Astrocyte (in vitro differentiated cells and primary cell): ENCODE measurements around the gene NRN1L.

Experiments
- EZH2 ChIP-seq: IDR thresholded peaks from 2 replicates; pipeline ENCODE4 v1.6.1; 2012; ENCODE audit warnings: mild to moderate bottlenecking, low read length, inconsistent platforms; ENCODE audit not compliant: insufficient read depth
- TF ChIP-seq, protein P1 (sequence below): IDR thresholded peaks from 2 replicates; pipeline ENCODE4 v1.5.1; 2011; ENCODE audit warnings: low read depth, mild to moderate bottlenecking, inconsistent platforms, low read length, moderate library complexity; ENCODE audit not compliant: insufficient read depth

DNA sequence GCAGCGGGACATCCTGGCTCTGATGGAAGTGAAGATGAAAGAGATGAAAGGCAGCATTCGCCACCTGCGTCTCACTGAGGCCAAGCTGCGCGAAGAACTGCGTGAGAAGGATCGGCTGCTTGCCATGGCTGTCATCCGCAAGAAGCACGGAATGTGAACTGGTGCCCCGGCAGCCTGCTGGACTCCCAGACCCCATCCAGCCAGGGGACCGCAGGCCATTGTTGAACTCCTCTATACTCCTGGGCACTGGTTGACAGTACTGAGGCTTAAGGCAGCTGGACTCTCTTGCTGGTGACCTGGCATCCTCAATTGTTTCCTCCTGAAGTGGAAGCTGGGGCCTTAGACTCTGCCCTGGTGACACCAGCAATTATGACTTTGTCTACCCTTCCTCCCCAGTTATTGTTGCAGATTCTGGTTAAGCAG is 41.3 kb upstream of the NRN1L start:
- TF ChIP-seq, protein P1, sequence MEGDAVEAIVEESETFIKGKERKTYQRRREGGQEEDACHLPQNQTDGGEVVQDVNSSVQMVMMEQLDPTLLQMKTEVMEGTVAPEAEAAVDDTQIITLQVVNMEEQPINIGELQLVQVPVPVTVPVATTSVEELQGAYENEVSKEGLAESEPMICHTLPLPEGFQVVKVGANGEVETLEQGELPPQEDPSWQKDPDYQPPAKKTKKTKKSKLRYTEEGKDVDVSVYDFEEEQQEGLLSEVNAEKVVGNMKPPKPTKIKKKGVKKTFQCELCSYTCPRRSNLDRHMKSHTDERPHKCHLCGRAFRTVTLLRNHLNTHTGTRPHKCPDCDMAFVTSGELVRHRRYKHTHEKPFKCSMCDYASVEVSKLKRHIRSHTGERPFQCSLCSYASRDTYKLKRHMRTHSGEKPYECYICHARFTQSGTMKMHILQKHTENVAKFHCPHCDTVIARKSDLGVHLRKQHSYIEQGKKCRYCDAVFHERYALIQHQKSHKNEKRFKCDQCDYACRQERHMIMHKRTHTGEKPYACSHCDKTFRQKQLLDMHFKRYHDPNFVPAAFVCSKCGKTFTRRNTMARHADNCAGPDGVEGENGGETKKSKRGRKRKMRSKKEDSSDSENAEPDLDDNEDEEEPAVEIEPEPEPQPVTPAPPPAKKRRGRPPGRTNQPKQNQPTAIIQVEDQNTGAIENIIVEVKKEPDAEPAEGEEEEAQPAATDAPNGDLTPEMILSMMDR: no peak
- TF ChIP-seq EZH2: no peak
